NT2/D1 (cell line): ENCODE data around the gene GPR156.

Experiments
- SUZ12 ChIP-seq: IDR thresholded peaks from 2 replicates; pipeline ENCODE4 v1.6.1; 2011; ENCODE audit not compliant: insufficient read length, insufficient read depth; ENCODE audit errors: extremely low read depth
- YY1 ChIP-seq: IDR thresholded peaks from 2 replicates; pipeline ENCODE4 v1.6.1; 2011; ENCODE audit not compliant: insufficient read length, insufficient read depth

- TF ChIP-seq SUZ12 (no peak), YY1 (no peak)
These were observed 131.7 kb downstream of the GPR156 start for GRCh38 chr3:120153294-120153693.
